Measurements from ENCODE around the gene BEGAIN. TPM values are rescaled to one million over a fixed set of nuclear protein-coding genes. Genes with fewer than 3 reads are reported as not detected.

BEGAIN gene
- total and polyA plus RNA-seq, 10 donors = 1.8 to 10.0 (median 5.6) TPM

DNA sequence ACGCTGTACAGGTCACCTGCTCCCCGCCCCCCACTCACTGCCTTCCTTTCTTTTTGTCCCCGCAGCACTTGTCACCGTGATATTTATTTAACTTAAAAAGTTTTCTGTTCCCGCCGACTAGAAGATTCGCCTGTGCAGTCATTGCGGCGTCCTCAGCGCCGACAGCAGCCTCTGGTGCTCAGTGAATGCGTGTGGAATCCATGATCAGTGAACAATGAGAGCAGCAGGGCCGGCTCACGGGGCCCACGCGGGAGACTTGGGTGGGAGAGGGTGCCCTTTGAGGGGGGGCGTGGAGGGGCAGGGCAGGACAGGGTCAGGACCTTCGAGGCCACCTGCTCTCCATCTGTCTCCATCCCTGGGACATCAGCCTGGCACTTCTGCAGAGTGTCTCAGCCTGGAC, 24.5 kb downstream of the BEGAIN start:
- no peak overlapping the region for H3K27ac ChIP-seq
- H3K9me3 ChIP-seq = no peaks in the 10 kb centered on the region
- no peak overlapping the region for H3K4me3 ChIP-seq
- 79 to 87% (median 83%) methylated on average over 18 of the region's 18 CpGs for WGBS, 5 donors
- TF ChIP-seq POLR2A (IDR thresholded peaks at IDR 0.05) = no peak
- TF ChIP-seq, protein P1, sequence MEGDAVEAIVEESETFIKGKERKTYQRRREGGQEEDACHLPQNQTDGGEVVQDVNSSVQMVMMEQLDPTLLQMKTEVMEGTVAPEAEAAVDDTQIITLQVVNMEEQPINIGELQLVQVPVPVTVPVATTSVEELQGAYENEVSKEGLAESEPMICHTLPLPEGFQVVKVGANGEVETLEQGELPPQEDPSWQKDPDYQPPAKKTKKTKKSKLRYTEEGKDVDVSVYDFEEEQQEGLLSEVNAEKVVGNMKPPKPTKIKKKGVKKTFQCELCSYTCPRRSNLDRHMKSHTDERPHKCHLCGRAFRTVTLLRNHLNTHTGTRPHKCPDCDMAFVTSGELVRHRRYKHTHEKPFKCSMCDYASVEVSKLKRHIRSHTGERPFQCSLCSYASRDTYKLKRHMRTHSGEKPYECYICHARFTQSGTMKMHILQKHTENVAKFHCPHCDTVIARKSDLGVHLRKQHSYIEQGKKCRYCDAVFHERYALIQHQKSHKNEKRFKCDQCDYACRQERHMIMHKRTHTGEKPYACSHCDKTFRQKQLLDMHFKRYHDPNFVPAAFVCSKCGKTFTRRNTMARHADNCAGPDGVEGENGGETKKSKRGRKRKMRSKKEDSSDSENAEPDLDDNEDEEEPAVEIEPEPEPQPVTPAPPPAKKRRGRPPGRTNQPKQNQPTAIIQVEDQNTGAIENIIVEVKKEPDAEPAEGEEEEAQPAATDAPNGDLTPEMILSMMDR (IDR thresholded peaks at IDR 0.05 in 8 of 11, conservative IDR thresholded peaks at IDR 0.05 in 3 of 11) = no peak
- no peak for TF ChIP-seq POLR2AphosphoS5 (IDR thresholded peaks at IDR 0.05)
- intact Hi-C loops (cut with DNase I; ENCODE audit: low total_unique reads) = no loop called here
- H3K36me3 ChIP-seq = no peaks in the 10 kb centered on the region
- H3K27me3 ChIP-seq (replicated peaks in 1 of 7) = peaks cover 0 to 32% (median 19%) of the 10 kb centered on the region in 7 donors
- DNase-seq = no peak
- peaks cover 0 to 29% (median 17%) of the 10 kb centered on the region in 6 donors for H3K4me1 ChIP-seq

DNA sequence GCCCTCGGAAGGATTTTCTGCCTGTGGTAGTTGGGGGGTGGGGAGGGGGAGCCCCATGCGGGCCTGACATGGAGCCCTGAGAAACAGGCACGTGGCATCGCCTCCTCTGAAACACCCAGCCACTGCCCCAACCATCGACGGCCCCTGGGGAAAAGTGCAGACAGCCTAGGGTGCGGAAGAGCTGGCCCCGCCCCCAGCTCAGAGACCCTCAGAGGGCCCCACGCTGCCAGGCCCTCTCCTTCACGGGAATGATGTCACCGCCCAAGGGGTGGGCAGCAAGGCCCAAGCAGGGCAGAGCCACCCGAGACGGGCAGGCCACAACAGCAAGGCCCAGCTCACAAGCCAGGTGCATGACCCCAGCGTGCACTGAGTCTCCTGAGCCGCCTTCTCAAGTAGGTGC, 26.2 kb downstream of the BEGAIN start:
- whole genome bisulfite sequencing, 5 donors = 80 to 95% (median 87%) methylated on average over 5 to 15 of the region's 15 CpGs
- intact Hi-C loops (cut with DNase I; ENCODE audit: low total_unique reads) = no loop called here

GRCh38 chr14:100560471-100560870, 26.7 kb downstream of the BEGAIN start:
- intact Hi-C loops (cut with DNase I; ENCODE audit: low total_unique reads) = no loop called here
- WGBS, 5 donors = 87 to 95% (median 91%) methylated on average over 4 to 9 of the region's 9 CpGs
- H3K36me3 ChIP-seq = no peaks in the 10 kb centered on the region
- no peak for TF ChIP-seq POLR2AphosphoS5 (IDR thresholded peaks at IDR 0.05)
- no peak overlapping the region for H3K27ac ChIP-seq
- no peak for DNase-seq
- peaks cover 0 to 23% (median 5%) of the 10 kb centered on the region in 6 donors for H3K4me1 ChIP-seq
- peaks cover 0 to 9% (median 0%) of the 10 kb centered on the region in 7 donors for H3K27me3 ChIP-seq (replicated peaks in 1 of 7)
- no peaks in the 10 kb centered on the region for H3K9me3 ChIP-seq
- no peak overlapping the region for H3K4me3 ChIP-seq

More for the DNA sequence above, 26.2 kb downstream of the BEGAIN start:
- no peak overlapping the region for H3K4me3 ChIP-seq
- H3K9me3 ChIP-seq = no peaks in the 10 kb centered on the region
- no peaks in the 10 kb centered on the region for H3K36me3 ChIP-seq
- TF ChIP-seq, protein P1 (IDR thresholded peaks at IDR 0.05 in 8 of 11, conservative IDR thresholded peaks at IDR 0.05 in 3 of 11) = no peak
- TF ChIP-seq POLR2AphosphoS5 (IDR thresholded peaks at IDR 0.05) (no peak), POLR2A (IDR thresholded peaks at IDR 0.05) (no peak)
- H3K4me1 ChIP-seq = peaks cover 0 to 22% (median 5%) of the 10 kb centered on the region in 6 donors
- H3K27ac ChIP-seq = no peak overlapping the region
- H3K27me3 ChIP-seq (replicated peaks in 1 of 7) = peaks cover 0 to 14% (median 2%) of the 10 kb centered on the region in 7 donors
- no peak for DNase-seq

DNA sequence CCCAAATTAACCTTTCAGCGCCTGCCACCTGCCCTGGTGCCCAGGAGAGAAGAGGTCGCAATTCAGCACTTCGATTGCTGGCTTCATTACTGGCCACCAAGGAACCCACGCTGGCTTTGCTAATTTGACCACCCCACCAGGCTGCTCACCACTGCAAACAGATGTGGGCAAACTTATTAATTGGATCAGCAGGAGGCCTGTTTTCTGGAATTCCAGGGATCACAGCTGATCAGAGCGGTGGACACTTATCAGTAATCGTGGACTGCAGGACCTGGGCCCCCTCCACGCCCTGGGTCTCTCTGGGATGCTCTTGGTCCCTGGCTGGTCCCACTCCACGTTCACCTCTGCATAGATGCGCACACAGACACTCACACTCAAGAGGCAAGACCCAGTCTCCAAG, 27.8 kb downstream of the BEGAIN start:
- intact Hi-C loops (cut with DNase I; ENCODE audit: low total_unique reads) = no loop called here

More for the DNA sequence above, 27.8 kb downstream of the BEGAIN start:
- H3K36me3 ChIP-seq = no peaks in the 10 kb centered on the region
- H3K4me3 ChIP-seq = no peak overlapping the region
- DNase-seq = no peak
- TF ChIP-seq, protein P1 (IDR thresholded peaks at IDR 0.05 in 8 of 11, conservative IDR thresholded peaks at IDR 0.05 in 3 of 11) = no peak
- no peak for TF ChIP-seq POLR2A (IDR thresholded peaks at IDR 0.05)
- no peak for TF ChIP-seq POLR2AphosphoS5 (IDR thresholded peaks at IDR 0.05)
- H3K27ac ChIP-seq = no peak overlapping the region
- 82 to 88% (median 84%) methylated on average over 9 of the region's 9 CpGs for WGBS, 5 donors
- H3K4me1 ChIP-seq = peaks cover 0 to 32% (median 7%) of the 10 kb centered on the region in 6 donors
- no peaks in the 10 kb centered on the region for H3K9me3 ChIP-seq
- H3K27me3 ChIP-seq (replicated peaks in 1 of 7) = peaks cover 0 to 3% (median 0%) of the 10 kb centered on the region in 7 donors

Measured in spleen (tissue), 11 donors.